Measurements from ENCODE around the gene SMIM14. TPM values are rescaled to one million over a fixed set of nuclear protein-coding genes. Genes with fewer than 3 reads are reported as not detected.

SMIM14 gene
- total and polyA plus RNA-seq, 2 of the 8 experiments (the other 6 are each of a cell fraction or from before 2014, with no cell fraction given), result 29.1 to 31.0 TPM

DNA sequence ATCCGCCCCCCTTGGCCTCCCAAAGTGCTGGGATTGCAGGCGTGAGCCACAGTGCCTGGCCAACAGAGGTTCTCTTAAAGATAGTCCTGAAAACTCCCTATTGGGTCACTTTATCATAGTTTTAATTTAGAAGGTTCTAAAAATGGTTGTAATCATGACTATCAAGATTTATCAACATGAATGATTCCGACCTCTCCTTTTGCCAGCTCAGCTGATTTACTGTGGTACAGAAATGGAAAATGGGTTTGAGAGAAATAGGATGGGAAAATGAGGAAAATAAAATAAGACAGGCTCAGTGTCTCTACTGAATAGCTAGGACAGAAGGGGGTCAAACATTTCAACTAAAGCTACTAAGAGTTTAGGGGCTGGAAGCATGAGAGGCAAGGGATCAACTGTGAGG, 83.2 kb downstream of the SMIM14 start:
- Histone ChIP-seq H4K8ac (ENCODE audit: extremely low read depth, insufficient read depth, low read length) (no peak overlapping the region), H3K9ac (replicated peaks in 1 of 4; ENCODE audit: extremely low read depth in 1 of 4, low read depth in 3 of 4, low read length in 3 of 4) (no peak overlapping the region), H3K36me3 (ENCODE audit: control insufficient read depth in 2 of 4, insufficient read depth in 4 of 4, low read length in 3 of 4) (peaks cover 0 to 7% (median 0%) of the 10 kb centered on the region in 4 experiments; a peak in 1 of 8 replicates), H3K27ac (ENCODE audit: low read depth, low read length) (no peak overlapping the region), H3K79me2 (ENCODE audit: control insufficient read depth in 1 of 2, insufficient read depth in 2 of 2, low read length in 2 of 2) (no peaks in the 10 kb centered on the region), H3K9me3 (ENCODE audit: insufficient read depth in 2 of 2, low read depth in 1 of 2, low read length in 1 of 2) (no peaks in the 10 kb centered on the region), H2BK15ac (ENCODE audit: low read length) (no peak overlapping the region), H2BK120ac (replicated peaks; ENCODE audit: low read depth, low read length) (no peak overlapping the region), H3K27me3 (replicated peaks in 1 of 4; ENCODE audit: control insufficient read depth in 3 of 4, extremely low read depth in 1 of 4, insufficient read depth in 3 of 4, low read length in 3 of 4) (no peaks in the 10 kb centered on the region), H4K20me1 (replicated peaks in 1 of 2; ENCODE audit: control insufficient read depth in 1 of 2, insufficient read depth in 2 of 2, low read length in 2 of 2) (no peaks in the 10 kb centered on the region), H3K23ac (ENCODE audit: insufficient read length) (no peak overlapping the region), H3K79me1 (ENCODE audit: low read depth, low read length) (no peaks in the 10 kb centered on the region), H3K14ac (ENCODE audit: insufficient read length) (no peak overlapping the region), H3K18ac (ENCODE audit: extremely low read depth, low read length) (no peak overlapping the region), H3K4me1 (replicated peaks in 1 of 4; ENCODE audit: control insufficient read depth in 3 of 4, insufficient read depth in 4 of 4, low read length in 3 of 4) (no peaks in the 10 kb centered on the region), H2AK5ac (ENCODE audit: low read depth, low read length) (no peak overlapping the region), H2AFZ (ENCODE audit: low read length) (no peak overlapping the region), H4K91ac (replicated peaks; ENCODE audit: insufficient read length, low read length) (no peak overlapping the region), H3K4me2 (ENCODE audit: insufficient read depth in 1 of 2, low read depth in 2 of 2, low read length in 2 of 2) (no peak overlapping the region), H3K4ac (replicated peaks; ENCODE audit: insufficient read length, low read depth, low read length) (no peak overlapping the region), H3K4me3 (ENCODE audit: extremely low read depth in 1 of 4, insufficient read depth in 2 of 4, low read depth in 3 of 4, low read length in 4 of 4) (no peak overlapping the region), H4K5ac (ENCODE audit: insufficient read length, low read depth, low read length) (no peak overlapping the region), H2BK20ac (ENCODE audit: low read length) (no peak overlapping the region), H3K23me2 (ENCODE audit: low read depth, low read length) (no peaks in the 10 kb centered on the region), H2BK5ac (ENCODE audit: low read depth, low read length) (no peak overlapping the region), H2BK12ac (ENCODE audit: low read depth, low read length) (no peak overlapping the region), H3K56ac (replicated peaks; ENCODE audit: insufficient read length, low read depth, low read length) (no peak overlapping the region)
- TF ChIP-seq RAD21 (IDR thresholded peaks at IDR 0.05 in 1 of 2, conservative IDR thresholded peaks at IDR 0.05 in 1 of 2; ENCODE audit: low read depth in 2 of 2, low read length in 2 of 2), result no peak
- TF ChIP-seq KDM5A (IDR thresholded peaks at IDR 0.05; ENCODE audit: low read length), result no peak
- no peak for TF ChIP-seq HDAC6 (IDR thresholded peaks at IDR 0.05; ENCODE audit: low read depth, low read length)
- no peak for TF ChIP-seq SAP30 (IDR thresholded peaks at IDR 0.05; ENCODE audit: insufficient read depth, insufficient replicate concordance, low read length)
- DNase-seq (ENCODE audit: low read depth in 1 of 2, low spot score in 2 of 2) (no peak), FAIRE-seq (no peak)
- POLR2A ChIA-PET (ENCODE audit: partially characterized antibody), result no interaction called here
- CTCF ChIA-PET (ENCODE audit: partially characterized antibody), result interaction anchor here (0.6 kb wide), 2 partner anchors 14 to 16 kb away, joined by 3 read pairs; no protein-coding TSS in a partner anchor
- WGBS, 2 experiments (ENCODE audit: extremely low coverage in 1 of 2, insufficient coverage in 1 of 2, insufficient read length in 1 of 2, insufficient replicate concordance in 2 of 2, low coverage in 1 of 2, low lambda C conversion rate in 2 of 2, missing lambda C conversion rate in 1 of 2), result 92% methylated on average over 3 of the region's 3 CpGs; no CpG with 5 or more reads in 1 of the 2 experiments
